Neural crest cell (in vitro differentiated cells): ENCODE measurements around the gene TNFRSF18. TPM values are rescaled to one million over a fixed set of nuclear protein-coding genes. Genes with fewer than 3 reads are reported as not detected.

ENCODE experiments used
- DNase-seq: peaks from one replicate; pipeline ENCODE4 v3.0.0; 2021; ENCODE audit warnings: low read depth, mixed read lengths, low spot score
- H3K27ac Mint-ChIP-seq: one replicate; pipeline ENCODE4 v1.8.0; 2021; ENCODE audit warnings: mild to moderate bottlenecking, mixed read lengths; ENCODE audit not compliant: unreplicated experiment
- H3K27me3 Mint-ChIP-seq: 2 replicates; pipeline ENCODE4 v1.8.0; 2021; ENCODE audit warnings: low read depth, mild to moderate bottlenecking, mixed read lengths
- H3K36me3 Mint-ChIP-seq: 2 replicates; pipeline ENCODE4 v1.8.0; 2021; ENCODE audit warnings: low read depth, mild to moderate bottlenecking, mixed read lengths
- H3K4me1 Mint-ChIP-seq: 2 replicates; pipeline ENCODE4 v1.8.0; 2021; ENCODE audit warnings: mixed read lengths
- H3K4me3 Mint-ChIP-seq: one replicate; pipeline ENCODE4 v1.8.0; 2021; ENCODE audit warnings: mild to moderate bottlenecking, mixed read lengths
- H3K9me3 Mint-ChIP-seq: 2 replicates; pipeline ENCODE4 v1.8.0; 2021; ENCODE audit warnings: mixed read lengths
- total RNA-seq: library from RNA; stranded (reverse); gene quantifications from 2 replicates; pipeline ENCODE4 v1.2.1, GENCODE V29; 2021
- TF ChIP-seq, protein P1 (sequence below): fragments of 200-600 bp; sonication (generic); conservative IDR thresholded peaks from 2 replicates; pipeline ENCODE4 v1.5.0; 2021; ENCODE audit warnings: antibody characterized with exemption, mild to moderate bottlenecking

TNFRSF18 gene
- total RNA-seq, 1 donor from 2014 or later, result not detected

GRCh38 chr1:1163538-1164070 is 42.8 kb downstream of the TNFRSF18 start:
- Mint-ChIP-seq H3K27me3 (peaks cover 27% of the 10 kb centered on the region), H3K9me3 (no peaks in the 10 kb centered on the region), H3K4me1 (peaks cover 11% of the 10 kb centered on the region), H3K27ac (no peak overlapping the region), H3K36me3 (no peaks in the 10 kb centered on the region), H3K4me3 (no peak overlapping the region)
- TF ChIP-seq, protein P1, sequence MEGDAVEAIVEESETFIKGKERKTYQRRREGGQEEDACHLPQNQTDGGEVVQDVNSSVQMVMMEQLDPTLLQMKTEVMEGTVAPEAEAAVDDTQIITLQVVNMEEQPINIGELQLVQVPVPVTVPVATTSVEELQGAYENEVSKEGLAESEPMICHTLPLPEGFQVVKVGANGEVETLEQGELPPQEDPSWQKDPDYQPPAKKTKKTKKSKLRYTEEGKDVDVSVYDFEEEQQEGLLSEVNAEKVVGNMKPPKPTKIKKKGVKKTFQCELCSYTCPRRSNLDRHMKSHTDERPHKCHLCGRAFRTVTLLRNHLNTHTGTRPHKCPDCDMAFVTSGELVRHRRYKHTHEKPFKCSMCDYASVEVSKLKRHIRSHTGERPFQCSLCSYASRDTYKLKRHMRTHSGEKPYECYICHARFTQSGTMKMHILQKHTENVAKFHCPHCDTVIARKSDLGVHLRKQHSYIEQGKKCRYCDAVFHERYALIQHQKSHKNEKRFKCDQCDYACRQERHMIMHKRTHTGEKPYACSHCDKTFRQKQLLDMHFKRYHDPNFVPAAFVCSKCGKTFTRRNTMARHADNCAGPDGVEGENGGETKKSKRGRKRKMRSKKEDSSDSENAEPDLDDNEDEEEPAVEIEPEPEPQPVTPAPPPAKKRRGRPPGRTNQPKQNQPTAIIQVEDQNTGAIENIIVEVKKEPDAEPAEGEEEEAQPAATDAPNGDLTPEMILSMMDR, result no peak
- DNase-seq, result no peak

GRCh38 chr1:1162597-1163537 is 43.5 kb downstream of the TNFRSF18 start:
- Mint-ChIP-seq H3K36me3 (no peaks in the 10 kb centered on the region), H3K27me3 (peaks cover 27% of the 10 kb centered on the region), H3K9me3 (no peaks in the 10 kb centered on the region), H3K4me1 (peaks cover 11% of the 10 kb centered on the region), H3K27ac (no peak overlapping the region), H3K4me3 (no peak overlapping the region)
- TF ChIP-seq, protein P1, result no peak
- DNase-seq, result no peak

GRCh38 chr1:1161683-1162079 is 44.7 kb downstream of the TNFRSF18 start:
- Mint-ChIP-seq H3K27me3 (peaks cover 27% of the 10 kb centered on the region), H3K4me1 (peaks cover 11% of the 10 kb centered on the region), H3K36me3 (no peaks in the 10 kb centered on the region), H3K9me3 (no peaks in the 10 kb centered on the region), H3K4me3 (no peak overlapping the region), H3K27ac (no peak overlapping the region)
- no peak for DNase-seq
- TF ChIP-seq, protein P1, result no peak

- no peak overlapping the region for H3K27ac Mint-ChIP-seq
- TF ChIP-seq, protein P1, result no peak
- peaks cover 11% of the 10 kb centered on the region for H3K4me1 Mint-ChIP-seq
- DNase-seq, result no peak
- no peaks in the 10 kb centered on the region for H3K9me3 Mint-ChIP-seq
- H3K27me3 Mint-ChIP-seq, result peaks cover 27% of the 10 kb centered on the region
- no peaks in the 10 kb centered on the region for H3K36me3 Mint-ChIP-seq
- no peak overlapping the region for H3K4me3 Mint-ChIP-seq
Measured at GRCh38 chr1:1161078-1161682, 45.2 kb downstream of the TNFRSF18 start.

DNA sequence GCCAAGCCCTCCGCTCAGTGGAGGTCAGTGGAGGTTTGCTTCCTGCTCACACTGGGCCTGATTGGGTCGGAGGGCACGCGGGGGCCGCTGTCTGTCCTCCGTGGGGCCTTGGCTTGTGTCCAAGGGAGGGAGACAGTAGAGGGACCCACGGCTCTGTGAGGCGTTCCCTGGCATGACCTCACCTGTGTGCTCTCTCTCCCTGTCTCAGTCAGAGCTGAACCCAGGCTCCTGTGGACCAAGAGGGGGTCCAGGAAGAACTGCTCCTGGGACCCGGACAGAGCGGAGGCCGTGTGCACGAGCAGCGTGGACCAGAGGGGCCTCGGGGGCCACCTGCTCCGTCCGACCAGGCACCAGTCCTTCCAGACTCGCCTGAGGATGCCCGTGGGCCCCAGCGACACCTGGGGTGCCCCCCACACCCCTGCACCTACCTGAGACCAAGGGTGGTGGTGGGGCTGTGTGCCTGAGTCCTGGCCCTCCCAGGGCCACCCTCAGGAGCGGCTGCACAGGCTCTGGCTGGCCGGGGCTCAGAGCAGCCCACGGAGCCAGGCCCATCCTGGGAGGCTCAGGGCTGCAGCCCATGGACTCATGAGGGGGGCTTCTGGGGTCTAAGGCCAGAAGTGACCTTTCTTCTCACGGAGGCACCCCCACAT is 46.0 kb downstream of the TNFRSF18 start:
- Mint-ChIP-seq H3K36me3 (no peaks in the 10 kb centered on the region), H3K27me3 (peaks cover 22% of the 10 kb centered on the region), H3K27ac (no peak overlapping the region), H3K4me1 (peaks cover 5% of the 10 kb centered on the region), H3K9me3 (peaks cover under 1% of the 10 kb centered on the region), H3K4me3 (no peak overlapping the region)
- TF ChIP-seq, protein P1, result no peak
- DNase-seq, result no peak
